Stomach smooth muscle (tissue), 2 donors: Measurements from ENCODE around the gene POR.
A peak's percentile ranks its signal among the peaks of the same experiment; 100 is the strongest.

Source experiments
- H3K27ac ChIP-seq: one replicate; pipeline ENCODE4 v1.7.0; 2013; ENCODE audit warnings: mild to moderate bottlenecking, low read length, inconsistent platforms
- H3K27me3 ChIP-seq, 2 donors: one replicate each; pipeline ENCODE4 v1.7.0; 2013; ENCODE audit warnings: low read length in 2 of 2; ENCODE audit not compliant: insufficient read depth in 2 of 2, control insufficient read depth in 1 of 2
- H3K36me3 ChIP-seq, 2 donors: one replicate each; pipeline ENCODE4 v1.7.0; 2013; ENCODE audit warnings: low read length in 2 of 2; ENCODE audit not compliant: control insufficient read depth in 2 of 2, insufficient read depth in 2 of 2
- H3K4me1 ChIP-seq: one replicate; pipeline ENCODE4 v1.7.0; 2013; ENCODE audit warnings: low read length; ENCODE audit not compliant: control insufficient read depth, insufficient read depth
- H3K4me3 ChIP-seq, 2 donors: one replicate each; pipeline ENCODE4 v1.7.0; 2013; ENCODE audit warnings: low read length in 2 of 2
- H3K9ac ChIP-seq, 2 donors: one replicate each; pipeline ENCODE4 v1.7.0; 2013; ENCODE audit warnings: low read length in 2 of 2, mild to moderate bottlenecking in 1 of 2
- H3K9me3 ChIP-seq, 2 donors: one replicate each; pipeline ENCODE4 v1.7.0; 2013; ENCODE audit warnings: low read length in 2 of 2; ENCODE audit not compliant: control insufficient read depth in 2 of 2
- donor health status: healthy.
- donor health status: Pancreatic carcinoma.

The POR gene

DNA sequence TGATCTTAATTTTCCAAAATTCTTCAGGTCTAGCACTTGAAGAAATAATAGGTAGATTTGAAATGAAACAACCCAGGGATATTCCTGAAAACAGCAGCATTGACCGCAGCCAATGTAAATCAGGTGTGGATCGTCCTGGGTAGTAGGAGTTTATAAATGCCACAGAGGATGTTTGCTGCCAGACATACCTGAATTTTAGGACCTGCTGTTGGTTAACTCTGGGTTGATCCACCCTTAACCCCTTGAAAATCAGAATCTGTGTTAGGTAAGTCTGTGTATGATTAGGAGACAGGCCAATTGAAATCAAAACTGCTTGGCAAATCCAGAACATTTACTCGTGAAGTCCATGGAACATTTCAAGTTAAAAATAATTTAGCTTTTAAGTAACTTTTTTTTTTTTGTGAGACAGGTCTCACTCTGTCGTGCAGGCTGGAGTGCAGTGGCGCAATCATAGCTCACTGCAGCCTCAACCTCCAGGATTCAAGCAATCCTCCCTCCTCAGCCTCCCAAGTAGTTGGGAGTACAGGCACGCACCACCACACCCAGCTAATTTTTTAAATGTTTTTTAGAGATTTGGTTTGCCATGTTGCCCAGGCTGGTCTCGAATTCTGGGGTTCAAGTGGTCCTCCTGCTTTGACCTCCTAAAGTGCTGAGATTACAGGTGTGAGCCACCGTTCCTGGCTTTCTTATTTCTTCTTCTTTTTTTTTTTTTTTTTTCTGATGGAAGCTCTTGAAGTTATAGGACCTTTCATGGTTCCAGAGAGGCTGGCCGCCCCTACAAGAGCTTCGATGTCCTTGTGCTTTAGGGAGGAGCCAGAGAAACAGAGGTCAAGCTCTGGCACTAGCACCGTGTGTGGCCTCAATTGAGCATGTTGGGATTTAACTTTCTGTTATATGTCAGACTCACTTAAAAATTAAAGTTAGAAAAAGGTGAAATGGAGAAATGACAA, 2.0 kb downstream of the POR start:
- Histone ChIP-seq H3K36me3 (no peaks in the 10 kb centered on the region), H3K9ac (no peak overlapping the region), H3K9me3 (no peaks in the 10 kb centered on the region), H3K4me1 (peaks cover 22% of the 10 kb centered on the region), H3K27me3 (no peaks in the 10 kb centered on the region), H3K4me3 (peak overlapping the region; percentile 79 to 96), H3K27ac (no peak overlapping the region)

DNA sequence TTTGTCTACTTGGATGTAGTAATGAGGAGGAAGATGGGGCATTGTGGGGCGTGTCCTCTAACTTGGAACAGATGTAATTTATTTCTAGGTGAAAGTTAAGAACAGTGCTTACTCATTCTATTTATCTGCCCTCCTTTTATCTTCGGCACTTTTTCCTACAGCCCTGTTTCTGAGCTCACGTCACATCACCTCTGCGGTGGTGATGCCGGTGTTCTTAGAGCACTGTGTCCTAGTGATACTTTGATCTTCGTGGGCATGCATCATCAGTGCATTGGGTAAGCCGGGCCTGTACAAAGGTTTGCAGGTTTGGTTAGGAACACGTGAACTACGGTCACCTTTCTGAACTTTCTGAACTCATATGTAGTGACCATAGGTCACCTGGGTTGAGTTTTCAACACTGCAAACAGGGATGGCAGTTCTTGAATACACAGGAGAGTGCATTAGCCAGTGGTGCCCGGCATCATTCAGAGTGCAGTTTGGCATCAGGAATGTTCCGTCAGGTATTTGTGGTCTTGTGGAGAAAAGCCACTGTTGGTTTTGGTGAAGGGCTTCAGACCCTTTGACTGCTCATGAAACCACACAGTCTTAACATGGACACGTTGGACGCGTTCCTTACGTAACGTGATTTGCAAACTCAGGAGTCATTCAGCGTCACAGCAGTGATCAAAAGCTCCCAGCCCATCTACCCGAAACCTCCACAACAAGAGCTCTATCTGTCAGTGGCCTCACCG, 5.6 kb downstream of the POR start:
- Histone ChIP-seq H3K4me1 (peaks cover 18% of the 10 kb centered on the region), H3K9ac (no peak overlapping the region), H3K36me3 (no peaks in the 10 kb centered on the region), H3K4me3 (no peak overlapping the region), H3K9me3 (no peaks in the 10 kb centered on the region), H3K27me3 (no peaks in the 10 kb centered on the region), H3K27ac (no peak overlapping the region)

- Histone ChIP-seq H3K27me3 (no peaks in the 10 kb centered on the region), H3K4me3 (no peak overlapping the region), H3K9me3 (no peaks in the 10 kb centered on the region), H3K36me3 (no peaks in the 10 kb centered on the region), H3K27ac (no peak overlapping the region), H3K9ac (no peak overlapping the region), H3K4me1 (peaks cover 14% of the 10 kb centered on the region)
Observed at GRCh38 chr7:75921479-75921878, 6.5 kb downstream of the POR start.

DNA sequence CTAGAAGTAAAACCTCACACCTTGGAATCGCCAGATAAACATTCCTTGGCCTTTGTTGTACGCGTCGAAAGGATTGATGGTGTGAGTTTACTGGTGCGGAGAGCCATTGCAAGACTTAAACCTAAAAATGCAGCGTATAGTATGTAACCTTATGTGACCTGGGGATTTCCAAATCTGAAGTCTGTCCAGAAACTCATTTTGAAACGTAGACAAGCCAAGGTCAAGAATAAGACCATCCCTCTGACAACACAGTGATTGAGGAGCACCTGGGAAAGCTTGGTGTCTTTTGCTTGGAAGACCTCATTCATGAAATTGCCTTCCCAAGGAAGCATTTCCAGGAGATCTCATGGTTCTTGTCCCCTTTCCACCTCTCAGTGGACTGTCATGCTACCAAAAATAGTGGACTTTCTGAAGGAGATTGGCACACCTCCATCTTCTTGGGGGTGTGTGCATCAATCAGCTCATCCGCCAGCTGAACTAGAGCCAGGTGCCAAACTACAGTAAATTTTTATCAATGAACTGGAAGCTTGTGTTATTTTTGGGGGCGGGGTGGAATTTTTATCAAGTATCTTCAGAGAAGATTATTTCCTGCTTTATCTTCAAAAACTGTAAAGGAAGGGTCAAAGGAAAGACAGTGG, 8.1 kb downstream of the POR start:
- Histone ChIP-seq H3K27ac (no peak overlapping the region), H3K4me3 (no peak overlapping the region), H3K9me3 (no peaks in the 10 kb centered on the region), H3K27me3 (no peaks in the 10 kb centered on the region), H3K36me3 (no peaks in the 10 kb centered on the region), H3K9ac (no peak overlapping the region), H3K4me1 (peaks cover 13% of the 10 kb centered on the region)

DNA sequence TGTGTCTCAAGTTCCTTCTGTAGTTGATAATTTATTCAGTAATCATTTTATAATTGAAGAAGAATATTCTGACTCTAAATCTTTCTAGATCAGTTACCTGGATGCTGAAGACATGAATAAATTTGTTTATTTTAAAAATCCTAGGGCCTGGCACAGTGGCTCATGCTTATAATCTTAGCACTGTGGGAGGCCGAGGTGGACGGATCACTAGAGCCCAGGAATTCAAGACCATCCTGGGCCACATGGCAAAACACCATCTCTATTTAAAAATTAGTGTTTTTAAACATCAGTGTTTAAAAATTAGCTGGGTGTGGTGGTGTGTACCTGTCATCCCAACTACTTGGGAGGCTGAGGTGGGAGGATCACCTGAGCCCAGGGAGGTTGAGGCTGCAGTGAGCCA, 9.3 kb downstream of the POR start:
- peaks cover 0 to 6% of the 10 kb centered on the region in 2 donors for H3K36me3 ChIP-seq
- peaks cover 11% of the 10 kb centered on the region for H3K4me1 ChIP-seq
- H3K9ac ChIP-seq = no peak overlapping the region
- H3K27ac ChIP-seq = no peak overlapping the region
- no peaks in the 10 kb centered on the region for H3K27me3 ChIP-seq
- H3K4me3 ChIP-seq = no peak overlapping the region
- no peaks in the 10 kb centered on the region for H3K9me3 ChIP-seq

GRCh38 chr7:75924889-75925288, 9.9 kb downstream of the POR start:
- Histone ChIP-seq H3K9ac (no peak overlapping the region), H3K27me3 (no peaks in the 10 kb centered on the region), H3K36me3 (peaks cover 0 to 6% of the 10 kb centered on the region in 2 donors), H3K9me3 (no peaks in the 10 kb centered on the region), H3K4me1 (peaks cover 11% of the 10 kb centered on the region), H3K4me3 (no peak overlapping the region), H3K27ac (no peak overlapping the region)

DNA sequence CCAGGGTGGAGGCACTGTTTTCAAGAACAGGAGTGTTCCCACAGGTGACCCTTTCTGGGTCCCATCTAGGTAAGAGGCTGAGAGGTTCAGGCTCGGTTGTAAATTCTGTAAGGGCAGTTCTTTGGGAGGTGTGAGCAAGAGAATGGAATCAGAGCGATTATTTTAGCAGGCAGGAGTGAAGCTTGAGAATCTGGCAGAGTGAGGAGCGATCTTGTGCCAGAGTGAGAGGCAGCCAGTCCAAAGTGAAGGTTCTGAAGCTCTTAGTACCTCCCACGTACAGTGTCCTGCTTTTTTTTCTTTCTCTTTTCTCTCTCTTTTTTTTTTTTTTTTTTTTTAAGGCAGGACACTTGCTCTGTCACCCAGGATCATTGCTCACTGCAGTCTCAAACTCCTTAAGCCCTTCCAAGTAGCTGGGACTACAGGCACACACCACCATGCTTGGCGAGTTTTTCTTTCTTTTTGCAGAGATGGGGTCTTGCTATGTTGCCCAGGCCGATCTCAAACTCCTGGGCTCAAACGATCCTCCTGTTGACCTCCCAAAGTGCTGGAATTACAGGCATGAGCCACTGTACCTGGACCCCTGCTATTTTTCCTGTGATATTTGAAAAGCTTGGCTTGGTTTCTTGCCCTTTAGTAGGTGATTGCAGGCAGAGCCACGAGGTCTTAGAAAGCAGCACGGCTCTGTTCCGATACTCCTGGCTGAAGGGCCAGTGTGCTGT, 10.9 kb downstream of the POR start:
- Histone ChIP-seq H3K27ac (no peak overlapping the region), H3K4me1 (peaks cover 11% of the 10 kb centered on the region), H3K9me3 (no peaks in the 10 kb centered on the region), H3K4me3 (no peak overlapping the region), H3K9ac (no peak overlapping the region), H3K36me3 (peaks cover 0 to 6% of the 10 kb centered on the region in 2 donors), H3K27me3 (no peaks in the 10 kb centered on the region)

DNA sequence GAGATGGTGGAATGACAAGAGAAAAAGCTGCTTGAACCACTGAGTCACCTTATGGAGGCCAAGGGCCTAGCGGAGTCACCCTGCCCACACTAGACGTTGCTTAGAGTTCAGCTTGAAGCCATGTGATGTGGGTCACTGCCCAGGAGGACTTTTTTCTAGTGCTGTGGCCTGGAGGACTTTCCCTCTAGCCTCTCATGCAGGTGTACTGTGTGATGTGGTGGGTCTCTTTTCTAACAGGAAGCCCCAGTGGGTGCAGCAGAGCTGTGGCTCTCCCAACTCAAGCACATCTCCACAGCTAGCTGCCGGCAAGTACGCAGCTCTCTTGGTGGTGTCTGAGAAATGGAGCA, 13.6 kb downstream of the POR start:
- Histone ChIP-seq H3K36me3 (peaks cover 0 to 6% of the 10 kb centered on the region in 2 donors), H3K27me3 (no peaks in the 10 kb centered on the region), H3K4me1 (peaks cover 8% of the 10 kb centered on the region), H3K4me3 (no peak overlapping the region), H3K9ac (no peak overlapping the region), H3K27ac (no peak overlapping the region), H3K9me3 (no peaks in the 10 kb centered on the region)

DNA sequence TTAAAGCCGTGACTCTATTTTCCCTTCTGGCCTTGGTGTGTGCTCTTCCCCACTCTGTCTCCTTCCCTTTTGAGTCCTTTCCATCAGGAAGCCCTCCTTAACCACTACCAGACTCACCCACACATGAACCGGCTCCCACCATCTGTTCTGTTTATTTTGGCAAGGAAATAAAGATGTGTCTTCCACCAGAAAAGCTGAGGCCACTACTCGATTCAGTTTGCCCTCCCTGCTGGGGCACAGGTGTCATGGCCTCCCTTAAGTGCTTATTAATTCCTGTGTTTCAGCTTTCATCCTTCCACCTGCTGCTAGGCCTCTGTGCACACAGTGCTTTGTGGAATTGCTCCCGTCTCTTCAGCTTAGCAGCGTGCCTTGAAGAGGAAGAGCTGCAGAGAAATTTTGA, 16.7 kb downstream of the POR start:
- H3K9ac ChIP-seq = no peak overlapping the region
- H3K4me3 ChIP-seq = no peak overlapping the region
- no peaks in the 10 kb centered on the region for H3K9me3 ChIP-seq
- no peaks in the 10 kb centered on the region for H3K27me3 ChIP-seq
- H3K4me1 ChIP-seq = peaks cover 5% of the 10 kb centered on the region
- no peak overlapping the region for H3K27ac ChIP-seq
- peaks cover 0 to 6% of the 10 kb centered on the region in 2 donors for H3K36me3 ChIP-seq

- Histone ChIP-seq H3K27me3 (no peaks in the 10 kb centered on the region), H3K4me3 (no peak overlapping the region), H3K4me1 (peaks cover 13% of the 10 kb centered on the region), H3K27ac (no peak overlapping the region), H3K9me3 (no peaks in the 10 kb centered on the region), H3K36me3 (no peaks in the 10 kb centered on the region), H3K9ac (no peak overlapping the region)
Observed at GRCh38 chr7:75937958-75938786, 23.2 kb downstream of the POR start.
